Progenitor cell of endocrine pancreas (in vitro differentiated cells): ENCODE data around the gene GNB1L. TPM values are rescaled to one million over a fixed set of nuclear protein-coding genes. Genes with fewer than 3 reads are reported as not detected.
"Not testable (repeated sequence)": the region's sequence is repeated elsewhere in the genome, so short reads cannot be mapped to it uniquely, and the experiment has no call there.

ENCODE experiments used
- DNase-seq: peaks from one replicate; pipeline ENCODE4 v3.0.0; 2021; ENCODE audit warnings: low spot score; ENCODE audit not compliant: unreplicated experiment
- H3K27ac Mint-ChIP-seq: 2 replicates; pipeline ENCODE4 v1.8.0; 2021; ENCODE audit warnings: mild to moderate bottlenecking, moderate library complexity, mixed read lengths
- H3K27me3 Mint-ChIP-seq: 2 replicates; pipeline ENCODE4 v1.8.0; 2021; ENCODE audit warnings: mixed read lengths
- H3K36me3 Mint-ChIP-seq: 2 replicates; pipeline ENCODE4 v1.8.0; 2022; ENCODE audit warnings: mixed read lengths; ENCODE audit not compliant: insufficient read depth
- H3K4me1 Mint-ChIP-seq: 2 replicates; pipeline ENCODE4 v1.8.0; 2021; ENCODE audit warnings: low read depth, mixed read lengths
- H3K4me3 Mint-ChIP-seq: 2 replicates; pipeline ENCODE4 v1.8.0; 2021; ENCODE audit warnings: low read depth, mild to moderate bottlenecking, moderate library complexity, mixed read lengths
- H3K9me3 Mint-ChIP-seq: 2 replicates; pipeline ENCODE4 v1.8.0; 2021; ENCODE audit warnings: low read depth, mixed read lengths
- total RNA-seq: library from RNA; stranded (reverse); gene quantifications from 2 replicates; pipeline ENCODE4 v1.2.1, GENCODE V29; 2021
- TF ChIP-seq, protein P1 (sequence below): fragments of 200-600 bp; sonication (generic); IDR thresholded peaks from one replicate; pipeline ENCODE4 v1.5.0; 2021; ENCODE audit warnings: antibody characterized with exemption, mild to moderate bottlenecking; ENCODE audit not compliant: unreplicated experiment

The GNB1L gene
- total RNA-seq, 1 donor from 2014 or later = 9.9 TPM

DNA sequence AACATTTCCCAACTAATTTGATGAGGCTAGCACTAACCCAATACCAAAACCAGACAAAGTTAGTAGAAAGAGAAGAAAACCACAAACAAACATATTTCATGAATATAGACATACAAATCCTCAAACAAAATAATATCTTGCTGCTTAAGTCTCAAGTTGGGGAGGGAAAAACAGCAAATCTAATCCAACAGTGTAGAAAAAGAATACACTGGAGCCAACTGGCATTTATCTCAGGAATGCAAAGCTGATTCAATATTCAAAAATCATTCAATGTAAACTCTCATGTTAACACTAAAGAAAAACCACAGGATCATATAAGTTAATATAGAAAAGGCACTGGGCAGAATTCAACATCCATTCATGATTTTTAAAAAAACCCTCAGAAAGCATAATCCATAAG lies 18.2 kb downstream of the GNB1L start:
- H3K27ac Mint-ChIP-seq = no peak overlapping the region
- no peaks in the 10 kb centered on the region for H3K9me3 Mint-ChIP-seq
- H3K4me3 Mint-ChIP-seq = no peak overlapping the region
- H3K27me3 Mint-ChIP-seq = no peaks in the 10 kb centered on the region
- no peak for DNase-seq
- H3K36me3 Mint-ChIP-seq = no peaks in the 10 kb centered on the region
- TF ChIP-seq, protein P1, sequence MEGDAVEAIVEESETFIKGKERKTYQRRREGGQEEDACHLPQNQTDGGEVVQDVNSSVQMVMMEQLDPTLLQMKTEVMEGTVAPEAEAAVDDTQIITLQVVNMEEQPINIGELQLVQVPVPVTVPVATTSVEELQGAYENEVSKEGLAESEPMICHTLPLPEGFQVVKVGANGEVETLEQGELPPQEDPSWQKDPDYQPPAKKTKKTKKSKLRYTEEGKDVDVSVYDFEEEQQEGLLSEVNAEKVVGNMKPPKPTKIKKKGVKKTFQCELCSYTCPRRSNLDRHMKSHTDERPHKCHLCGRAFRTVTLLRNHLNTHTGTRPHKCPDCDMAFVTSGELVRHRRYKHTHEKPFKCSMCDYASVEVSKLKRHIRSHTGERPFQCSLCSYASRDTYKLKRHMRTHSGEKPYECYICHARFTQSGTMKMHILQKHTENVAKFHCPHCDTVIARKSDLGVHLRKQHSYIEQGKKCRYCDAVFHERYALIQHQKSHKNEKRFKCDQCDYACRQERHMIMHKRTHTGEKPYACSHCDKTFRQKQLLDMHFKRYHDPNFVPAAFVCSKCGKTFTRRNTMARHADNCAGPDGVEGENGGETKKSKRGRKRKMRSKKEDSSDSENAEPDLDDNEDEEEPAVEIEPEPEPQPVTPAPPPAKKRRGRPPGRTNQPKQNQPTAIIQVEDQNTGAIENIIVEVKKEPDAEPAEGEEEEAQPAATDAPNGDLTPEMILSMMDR = no peak
- H3K4me1 Mint-ChIP-seq = peaks cover 9% of the 10 kb centered on the region

DNA sequence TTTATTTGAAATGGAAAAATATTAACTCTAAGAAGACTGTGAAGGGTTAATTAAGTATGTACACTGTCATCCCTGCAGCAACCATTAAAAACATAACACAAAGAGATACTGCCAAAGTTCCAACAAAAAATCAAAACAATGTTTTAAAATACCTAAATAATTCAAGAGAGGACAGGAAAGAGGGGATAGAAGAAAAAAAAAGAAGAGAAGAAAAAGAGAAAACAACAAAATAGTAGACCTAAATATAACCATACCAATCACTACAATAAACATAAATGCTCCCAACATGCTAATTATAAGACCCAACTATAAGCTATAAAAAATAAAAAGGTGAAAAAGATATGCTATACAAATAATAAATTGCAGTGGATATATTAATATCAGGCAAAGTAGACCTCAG lies 20.1 kb downstream of the GNB1L start:
- H3K9me3 Mint-ChIP-seq = no peaks in the 10 kb centered on the region
- no peaks in the 10 kb centered on the region for H3K4me1 Mint-ChIP-seq
- H3K27me3 Mint-ChIP-seq = no peaks in the 10 kb centered on the region
- no peaks in the 10 kb centered on the region for H3K36me3 Mint-ChIP-seq
- TF ChIP-seq, protein P1 = no peak
- no peak overlapping the region for H3K4me3 Mint-ChIP-seq
- no peak for DNase-seq
- H3K27ac Mint-ChIP-seq = no peak overlapping the region

DNA sequence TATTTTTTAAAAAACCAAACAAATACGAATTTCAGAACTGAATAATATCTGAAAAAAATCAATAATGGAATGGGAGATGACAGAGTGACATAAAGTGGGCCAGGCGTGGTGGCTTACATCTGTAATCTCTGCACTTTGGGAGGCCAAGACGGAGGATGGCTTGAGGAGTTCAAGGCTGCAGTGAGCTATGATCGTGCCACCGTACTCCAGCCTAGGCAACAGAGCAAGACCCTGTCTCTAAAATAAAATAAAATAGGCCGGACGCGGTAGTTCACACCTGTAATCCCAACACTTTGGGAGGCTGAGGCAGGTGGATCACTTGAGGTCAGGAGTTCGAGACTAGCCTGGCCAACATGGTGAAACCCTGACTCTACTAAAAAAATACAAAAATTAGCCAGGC lies 21.3 kb downstream of the GNB1L start:
- H3K27me3 Mint-ChIP-seq, H3K36me3 Mint-ChIP-seq, DNase-seq, H3K27ac Mint-ChIP-seq, H3K4me1 Mint-ChIP-seq, H3K4me3 Mint-ChIP-seq, H3K9me3 Mint-ChIP-seq: not testable (repeated sequence)

DNA sequence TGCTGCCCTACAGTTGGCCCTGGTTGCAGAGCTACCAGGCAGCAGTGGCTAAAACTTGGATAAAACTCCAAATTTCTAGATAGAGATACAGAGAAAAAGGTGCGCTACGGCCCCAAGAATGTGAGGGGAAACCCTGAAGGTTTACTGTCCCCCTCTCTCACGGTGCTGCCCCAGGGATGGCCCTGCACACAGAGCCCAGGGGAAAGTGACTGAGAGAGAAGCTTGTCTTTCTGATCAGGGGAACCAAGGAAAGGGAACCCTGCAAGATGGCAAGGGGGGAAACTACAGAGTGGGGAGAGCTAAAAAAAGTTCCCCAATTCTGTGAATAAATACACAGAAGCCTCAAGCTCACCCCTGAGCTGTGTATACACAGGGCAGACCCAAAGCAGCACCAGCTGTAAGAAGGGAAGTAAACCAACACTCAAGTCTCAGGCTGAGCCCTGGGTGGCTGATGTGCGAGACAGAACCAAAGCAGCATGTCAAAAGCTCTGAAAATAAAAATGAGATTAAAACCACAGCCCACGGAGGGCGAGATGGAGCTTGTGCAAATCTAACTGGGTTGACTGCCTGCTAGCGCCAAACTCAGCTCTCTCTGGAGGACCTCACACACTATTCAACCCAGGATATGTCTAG lies 22.1 kb downstream of the GNB1L start:
- Mint-ChIP-seq H3K27me3 (no peaks in the 10 kb centered on the region), H3K27ac (no peak overlapping the region), H3K9me3 (no peaks in the 10 kb centered on the region), H3K4me3 (no peak overlapping the region), H3K4me1 (no peaks in the 10 kb centered on the region), H3K36me3 (no peaks in the 10 kb centered on the region)
- no peak for DNase-seq
- TF ChIP-seq, protein P1 = no peak

DNA sequence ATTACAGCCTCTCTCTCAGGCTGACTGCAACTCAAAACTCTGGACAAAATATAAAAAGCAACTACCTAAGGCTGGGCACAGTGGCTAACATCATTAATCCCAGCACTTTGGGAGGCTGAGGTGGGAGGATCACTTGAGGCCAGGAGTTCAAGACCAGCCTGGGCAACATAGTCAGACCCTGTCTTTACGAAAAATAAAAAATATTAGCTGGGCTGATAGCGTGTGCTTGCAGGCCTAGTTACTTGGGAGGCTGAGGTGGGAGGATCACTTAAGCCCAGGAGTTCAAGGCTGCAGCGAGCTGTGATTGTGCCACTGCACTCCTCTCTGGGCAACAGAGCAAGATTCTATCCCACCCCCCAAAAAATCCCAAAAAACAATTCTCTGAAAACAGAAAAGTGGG lies 22.7 kb downstream of the GNB1L start:
- H3K27ac Mint-ChIP-seq, H3K27me3 Mint-ChIP-seq, H3K4me3 Mint-ChIP-seq, H3K9me3 Mint-ChIP-seq, H3K36me3 Mint-ChIP-seq, DNase-seq, H3K4me1 Mint-ChIP-seq: not testable (repeated sequence)

DNA sequence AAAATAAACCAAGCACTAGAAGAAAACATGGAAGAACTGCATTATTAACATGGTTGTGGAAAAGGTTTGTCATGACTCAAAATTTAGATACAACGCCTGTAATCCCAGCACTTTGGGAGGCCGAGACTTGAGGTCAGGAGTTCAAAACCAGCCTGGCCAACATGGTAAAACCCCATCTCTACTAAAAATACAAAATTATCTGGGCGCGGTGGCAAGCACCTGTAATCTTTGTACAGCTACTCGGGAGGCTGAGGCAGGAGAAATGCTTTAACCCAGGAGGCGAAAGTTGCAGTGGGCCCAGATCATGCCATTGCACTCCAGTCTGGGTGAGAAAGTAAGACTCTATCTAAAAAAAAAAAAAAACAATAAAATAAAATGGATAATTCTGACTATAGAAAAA lies 23.7 kb downstream of the GNB1L start:
- Mint-ChIP-seq H3K4me3 (no peak overlapping the region), H3K27me3 (no peaks in the 10 kb centered on the region), H3K9me3 (peaks cover 4% of the 10 kb centered on the region), H3K4me1 (no peaks in the 10 kb centered on the region), H3K36me3 (peaks cover 2% of the 10 kb centered on the region), H3K27ac (no peak overlapping the region)
- TF ChIP-seq, protein P1 = no peak
- no peak for DNase-seq
